GM12872 (cell line): ENCODE measurements around the gene PEBP1.

Source experiments
- CTCF ChIP-seq: IDR thresholded peaks from 3 replicates; pipeline ENCODE4 v1.5.1; 2011; ENCODE audit warnings: low read depth, mild to moderate bottlenecking, low read length, moderate library complexity; ENCODE audit not compliant: insufficient read depth

The PEBP1 gene

DNA sequence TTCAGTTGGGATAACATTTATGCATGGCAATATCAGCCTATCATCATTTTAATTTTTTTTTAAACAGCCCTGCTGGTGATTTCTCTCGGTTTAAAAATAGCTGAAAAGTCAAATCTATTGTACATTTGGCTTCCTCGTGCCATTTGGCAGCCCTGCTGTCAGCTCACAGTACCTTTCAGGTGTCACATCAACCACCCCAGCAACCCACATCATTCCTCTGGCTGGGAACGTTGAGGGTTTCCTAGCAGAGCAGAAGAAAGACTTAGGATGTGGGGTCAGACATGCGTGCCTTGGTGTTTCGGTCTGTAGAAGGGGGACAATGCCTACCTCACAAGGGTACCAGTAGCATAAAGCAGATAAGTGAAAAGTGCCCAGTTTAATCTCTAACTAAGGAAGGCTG lies 15.8 kb downstream of the PEBP1 start:
- no peak for TF ChIP-seq CTCF

- no peak for TF ChIP-seq CTCF
Measured at GRCh38 chr12:118160536-118160935, 24.6 kb downstream of the PEBP1 start.

- TF ChIP-seq CTCF: peak; percentile 36; the same call in 2 of the 3 replicates
Measured at GRCh38 chr12:118164798-118165486, 29.0 kb downstream of the PEBP1 start.

DNA sequence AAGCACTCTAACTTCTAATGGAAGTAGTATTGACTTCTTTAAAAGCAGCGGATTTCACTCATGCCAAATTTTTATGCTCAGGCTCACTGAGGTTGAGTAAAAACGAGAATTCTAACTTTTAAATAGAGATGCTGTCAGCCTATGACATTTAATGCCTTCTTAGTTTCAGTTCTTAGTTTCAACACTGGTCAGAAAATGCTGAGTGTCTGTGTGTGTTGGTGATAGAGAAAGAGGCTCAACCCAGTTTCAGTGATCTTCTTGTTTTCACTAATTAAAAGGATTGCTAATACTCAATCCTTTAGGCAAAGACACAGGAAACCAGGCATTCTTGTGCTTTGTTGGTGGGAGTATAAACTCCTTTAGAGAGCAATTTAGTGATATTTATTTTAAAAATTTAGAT lies 31.0 kb downstream of the PEBP1 start:
- TF ChIP-seq CTCF: no peak

- no peak for TF ChIP-seq CTCF
Measured at GRCh38 chr12:118175823-118176447, 40.0 kb downstream of the PEBP1 start.

DNA sequence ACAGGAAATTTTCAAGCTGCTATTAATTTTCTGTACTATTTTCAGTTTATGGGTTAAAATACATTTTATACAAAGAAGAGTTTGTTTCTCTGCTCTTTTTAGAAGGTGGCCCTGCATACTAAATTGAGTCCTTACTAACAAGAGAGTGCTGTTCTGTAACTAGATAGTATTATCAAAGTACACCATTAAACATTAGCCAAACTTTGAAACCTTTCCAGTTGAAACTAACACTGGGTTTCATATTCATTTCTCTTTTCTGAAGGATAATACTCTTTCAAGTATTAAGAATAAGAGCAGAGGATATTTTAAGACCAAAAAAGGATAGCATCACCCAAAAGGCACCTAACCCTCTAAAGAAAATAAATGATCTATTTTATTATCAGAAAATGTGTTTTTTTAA lies 47.2 kb downstream of the PEBP1 start:
- TF ChIP-seq CTCF: no peak

GRCh38 chr12:118183711-118184110 lies 47.8 kb downstream of the PEBP1 start:
- TF ChIP-seq CTCF: no peak
